Right atrium auricular region (tissue), 2 donors: ENCODE data around the gene RPP38. TPM values are rescaled to one million over a fixed set of nuclear protein-coding genes. Genes with fewer than 3 reads are reported as not detected.

ENCODE experiments used
- DNase-seq: peaks from one replicate; pipeline ENCODE4 v3.0.0-alpha.2; 2019; ENCODE audit warnings: low spot score
- H3K27ac ChIP-seq, 2 donors: fragments of 200-600 bp; sonication (generic); 1 replicate in 1 of 2; 2 replicates in 1 of 2; pipeline ENCODE4 v1.5.1; 2016 to 2019
- H3K27me3 ChIP-seq, 2 donors: fragments of 200-600 bp; sonication (generic); one replicate each; pipeline versions ENCODE4 v1.5.1 to v1.6.0; 2017 to 2019
- H3K36me3 ChIP-seq: fragments of 200-600 bp; sonication (generic); one replicate; pipeline ENCODE4 v1.5.1; 2016
- H3K4me1 ChIP-seq, 2 donors: fragments of 200-600 bp; sonication (generic); one replicate each; pipeline versions ENCODE4 v1.5.1 to v1.6.0; 2017 to 2019
- H3K4me3 ChIP-seq, 2 donors: fragments of 200-600 bp; sonication (generic); 1 replicate in 1 of 2; 2 replicates in 1 of 2; pipeline ENCODE4 v1.5.1; 2017 to 2019; ENCODE audit warnings: mild to moderate bottlenecking in 1 of 2, moderate library complexity in 1 of 2
- H3K9me3 ChIP-seq, 2 donors: fragments of 200-600 bp; sonication (generic); one replicate each; pipeline ENCODE4 v1.5.1; 2019
- total RNA-seq, 2 donors: library from RNA; depleted of rRNA; stranded (reverse); fragments of >200 nt; gene quantifications; one replicate each; pipeline ENCODE4 v1.1.0, GENCODE V29; 2016
- TF ChIP-seq, protein P1 (sequence below), 2 donors: fragments of 200-600 bp; sonication (generic); IDR thresholded peaks; one replicate each; pipeline ENCODE4 v1.5.1; 2019; ENCODE audit warnings: antibody characterized with exemption in 2 of 2

RPP38 gene
- total RNA-seq, 2 donors from 2014 or later: 11.5 to 12.3 TPM

GRCh38 chr10:15059914-15060313, 37.2 kb upstream of the RPP38 start:
- TF ChIP-seq, protein P1, sequence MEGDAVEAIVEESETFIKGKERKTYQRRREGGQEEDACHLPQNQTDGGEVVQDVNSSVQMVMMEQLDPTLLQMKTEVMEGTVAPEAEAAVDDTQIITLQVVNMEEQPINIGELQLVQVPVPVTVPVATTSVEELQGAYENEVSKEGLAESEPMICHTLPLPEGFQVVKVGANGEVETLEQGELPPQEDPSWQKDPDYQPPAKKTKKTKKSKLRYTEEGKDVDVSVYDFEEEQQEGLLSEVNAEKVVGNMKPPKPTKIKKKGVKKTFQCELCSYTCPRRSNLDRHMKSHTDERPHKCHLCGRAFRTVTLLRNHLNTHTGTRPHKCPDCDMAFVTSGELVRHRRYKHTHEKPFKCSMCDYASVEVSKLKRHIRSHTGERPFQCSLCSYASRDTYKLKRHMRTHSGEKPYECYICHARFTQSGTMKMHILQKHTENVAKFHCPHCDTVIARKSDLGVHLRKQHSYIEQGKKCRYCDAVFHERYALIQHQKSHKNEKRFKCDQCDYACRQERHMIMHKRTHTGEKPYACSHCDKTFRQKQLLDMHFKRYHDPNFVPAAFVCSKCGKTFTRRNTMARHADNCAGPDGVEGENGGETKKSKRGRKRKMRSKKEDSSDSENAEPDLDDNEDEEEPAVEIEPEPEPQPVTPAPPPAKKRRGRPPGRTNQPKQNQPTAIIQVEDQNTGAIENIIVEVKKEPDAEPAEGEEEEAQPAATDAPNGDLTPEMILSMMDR (IDR thresholded peaks at IDR 0.05): no peak
- H3K27me3 ChIP-seq: no peaks in the 10 kb centered on the region
- H3K36me3 ChIP-seq: no peaks in the 10 kb centered on the region
- no peak for DNase-seq
- no peak overlapping the region for H3K4me3 ChIP-seq
- peaks cover 0 to 19% of the 10 kb centered on the region in 2 donors for H3K9me3 ChIP-seq
- H3K27ac ChIP-seq: no peak overlapping the region
- no peaks in the 10 kb centered on the region for H3K4me1 ChIP-seq

GRCh38 chr10:15060638-15061037, 36.5 kb upstream of the RPP38 start:
- peaks cover 6 to 26% of the 10 kb centered on the region in 2 donors for H3K9me3 ChIP-seq
- no peak overlapping the region for H3K4me3 ChIP-seq
- H3K36me3 ChIP-seq: no peaks in the 10 kb centered on the region
- DNase-seq: no peak
- H3K27me3 ChIP-seq: no peaks in the 10 kb centered on the region
- no peak overlapping the region for H3K27ac ChIP-seq
- no peaks in the 10 kb centered on the region for H3K4me1 ChIP-seq
- TF ChIP-seq, protein P1 (IDR thresholded peaks at IDR 0.05): no peak

DNA sequence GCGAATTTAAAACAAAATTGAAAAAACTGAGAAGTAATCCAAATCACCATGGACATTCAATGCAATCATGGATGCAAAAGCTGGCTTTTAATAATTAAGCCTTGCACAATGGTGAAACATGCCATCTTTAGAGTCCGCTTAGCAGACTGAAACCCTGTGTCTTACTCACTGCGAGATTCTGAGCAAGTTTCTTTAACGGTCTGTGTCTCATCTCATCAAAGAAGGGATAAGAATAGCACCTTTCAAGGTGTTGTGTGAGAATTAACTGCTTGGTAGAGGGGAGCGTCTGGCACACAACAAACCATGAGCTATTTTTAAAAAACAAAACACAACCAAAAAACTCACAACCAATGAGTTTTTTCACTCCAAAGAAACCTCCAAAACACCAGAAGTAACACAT, 30.0 kb upstream of the RPP38 start:
- no peaks in the 10 kb centered on the region for H3K27me3 ChIP-seq
- H3K36me3 ChIP-seq: no peaks in the 10 kb centered on the region
- H3K27ac ChIP-seq: no peak overlapping the region
- no peak for DNase-seq
- H3K4me1 ChIP-seq: no peaks in the 10 kb centered on the region
- H3K4me3 ChIP-seq: no peak overlapping the region
- TF ChIP-seq, protein P1 (IDR thresholded peaks at IDR 0.05): no peak
- H3K9me3 ChIP-seq: peaks cover 7 to 11% of the 10 kb centered on the region in 2 donors

DNA sequence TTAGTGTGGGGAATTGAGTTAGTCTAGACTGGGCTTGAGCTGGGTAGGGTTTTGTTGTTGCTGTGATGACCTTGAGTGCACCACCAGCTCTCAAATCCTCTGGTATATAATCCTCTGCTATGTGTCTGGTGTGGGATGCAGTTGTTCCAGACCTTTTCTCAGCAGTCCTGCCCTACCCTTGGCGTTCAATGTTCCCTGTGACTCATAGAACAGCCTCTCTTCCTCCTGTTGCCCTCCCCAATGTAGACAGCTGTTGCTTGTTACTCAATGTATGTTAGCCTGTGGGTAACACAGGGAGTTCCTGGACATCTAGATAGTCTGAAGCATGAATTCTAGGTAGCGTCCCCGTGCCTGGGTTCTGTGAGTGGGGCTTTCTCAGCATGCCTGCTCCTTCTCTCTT, 28.4 kb upstream of the RPP38 start:
- H3K36me3 ChIP-seq: no peaks in the 10 kb centered on the region
- DNase-seq: no peak
- H3K4me3 ChIP-seq: no peak overlapping the region
- H3K4me1 ChIP-seq: no peaks in the 10 kb centered on the region
- no peaks in the 10 kb centered on the region for H3K27me3 ChIP-seq
- TF ChIP-seq, protein P1 (IDR thresholded peaks at IDR 0.05): no peak
- peaks cover 7 to 16% of the 10 kb centered on the region in 2 donors for H3K9me3 ChIP-seq
- no peak overlapping the region for H3K27ac ChIP-seq

GRCh38 chr10:15069230-15069629, 27.9 kb upstream of the RPP38 start:
- no peak overlapping the region for H3K4me3 ChIP-seq
- TF ChIP-seq, protein P1 (IDR thresholded peaks at IDR 0.05): no peak
- H3K4me1 ChIP-seq: no peaks in the 10 kb centered on the region
- DNase-seq: no peak
- peaks cover 7 to 16% of the 10 kb centered on the region in 2 donors for H3K9me3 ChIP-seq
- H3K27ac ChIP-seq: no peak overlapping the region
- H3K27me3 ChIP-seq: no peaks in the 10 kb centered on the region
- H3K36me3 ChIP-seq: no peaks in the 10 kb centered on the region

GRCh38 chr10:15072358-15072757, 24.8 kb upstream of the RPP38 start:
- no peak overlapping the region for H3K4me3 ChIP-seq
- DNase-seq: no peak
- H3K27ac ChIP-seq: no peak overlapping the region
- H3K36me3 ChIP-seq: no peaks in the 10 kb centered on the region
- H3K27me3 ChIP-seq: no peaks in the 10 kb centered on the region
- peaks cover 0 to 5% of the 10 kb centered on the region in 2 donors for H3K9me3 ChIP-seq
- TF ChIP-seq, protein P1 (IDR thresholded peaks at IDR 0.05): no peak
- H3K4me1 ChIP-seq: no peaks in the 10 kb centered on the region
